ENCODE data around the gene LRRC2. TPM values are rescaled to one million over a fixed set of nuclear protein-coding genes. Genes with fewer than 3 reads are reported as not detected.

The LRRC2 gene
- total and polyA plus RNA-seq, 2 of the 13 experiments (the other 11 are each of a cell fraction or from before 2014, with no cell fraction given), result 0.27 to 0.58 TPM

GRCh38 chr3:46565607-46566039 is 479 bp downstream of the LRRC2 start:
- Histone ChIP-seq H3K27ac (ENCODE audit: extremely low read length, insufficient read depth, low read length) (peak overlapping the region; percentile 57), H3K9me3 (ENCODE audit: low read length) (no peaks in the 10 kb centered on the region), H2AFZ (ENCODE audit: low read length) (peak overlapping the region; percentile 37), H3K27me3 (ENCODE audit: control insufficient read depth in 1 of 2, insufficient read depth in 2 of 2, low read length in 2 of 2) (peaks cover 0 to 5% of the 10 kb centered on the region in 2 experiments; a peak in 3 of 5 replicates), H3K4me3 (replicated peaks in 1 of 3; ENCODE audit: insufficient read depth in 1 of 3, low read depth in 2 of 3, low read length in 3 of 3) (peak overlapping the region; percentile 58 to 78 (median 62); a peak in 5 of 6 replicates), H3K36me3 (replicated peaks in 1 of 2; ENCODE audit: control insufficient read depth in 1 of 2, insufficient read depth in 2 of 2, low read length in 2 of 2) (no peaks in the 10 kb centered on the region), H3K4me1 (ENCODE audit: insufficient read depth, low read length) (peaks cover 13% of the 10 kb centered on the region), H3K9ac (ENCODE audit: insufficient read depth, low read depth, low read length) (peak overlapping the region; percentile 55), H3K79me2 (ENCODE audit: insufficient read depth, low read length) (no peaks in the 10 kb centered on the region), H4K20me1 (ENCODE audit: insufficient read depth, low read length) (no peaks in the 10 kb centered on the region), H3K4me2 (ENCODE audit: low read depth, low read length) (peak overlapping the region; percentile 93)
- in situ Hi-C loops (cut with HindIII; ENCODE audit: extremely low pct_ligation_motif_present, low pct_unique_long_range_greater_than_20kb) (no loop called here), intact Hi-C loops (cut with micrococcal nuclease; ENCODE audit: unreplicated experiment) (loop anchor here (1.0 kb wide), 1 partner anchor 9 kb away; no protein-coding TSS in a partner anchor)
- ATAC-seq (peak; percentile 85), DNase-seq (ENCODE audit: low spot score) (peak; percentile 27), FAIRE-seq (peak; percentile 72)
- ChIA-PET POLR2A (interaction anchor here (1.8 to 2.0 kb wide), 2 partner anchors 18 to 21 kb away, joined by 4 to 8 read pairs; no protein-coding TSS in a partner anchor), CTCF (ENCODE audit: low intra/inter-chr PET ratio, low total read pairs) (interaction anchor here (0.6 kb wide), 1 partner anchor 65 kb away, joined by 3 read pairs; no protein-coding TSS in a partner anchor)
- BruUV-seq (replicated peaks), result no TSS peak
- 1% methylated on average over 16 of the region's 21 CpGs for WGBS (ENCODE audit: low lambda C conversion rate)
- TF ChIP-seq ZBTB8A (CRISPR knock-in tag; IDR thresholded peaks at IDR 0.05; ENCODE audit: borderline replicate concordance, low read depth) (peak; percentile 35; the same call in 1 of the 2 replicates), MYC (CRISPR knock-in tag; IDR thresholded peaks at IDR 0.05; ENCODE audit: borderline replicate concordance) (no peak; the same call in 1 of the 2 replicates), TAF1 (CRISPR knock-in tag; IDR thresholded peaks at IDR 0.05) (0 out of 2 replicates have a peak, but pooled peaks have one; percentile 26), SALL1 (CRISPR knock-in tag; IDR thresholded peaks at IDR 0.05) (peak; percentile 50), HDAC2 (CRISPR knock-in tag; IDR thresholded peaks at IDR 0.05) (peak; percentile 43; the same call in 1 of the 2 replicates), LCORL (IDR thresholded peaks at IDR 0.05) (no peak), LCORL (CRISPR knock-in tag; IDR thresholded peaks at IDR 0.05) (peak; percentile 41; the same call in 1 of the 2 replicates), POLR2A (IDR thresholded peaks at IDR 0.05; ENCODE audit: insufficient read depth in 1 of 2, low read depth in 2 of 2, low read length in 2 of 2) (no peak), ARID4A (CRISPR knock-in tag; IDR thresholded peaks at IDR 0.05; ENCODE audit: borderline replicate concordance) (peak; percentile 57; the same call in 1 of the 2 replicates), SIN3A (IDR thresholded peaks at IDR 0.05; ENCODE audit: borderline replicate concordance, low read depth, low read length) (peak; percentile 30; the same call in 1 of the 2 replicates), ZFX (CRISPR knock-in tag; IDR thresholded peaks at IDR 0.05; ENCODE audit: low read depth) (peak; percentile 28; the same call in 1 of the 2 replicates)
- TF ChIP-seq, protein P1, sequence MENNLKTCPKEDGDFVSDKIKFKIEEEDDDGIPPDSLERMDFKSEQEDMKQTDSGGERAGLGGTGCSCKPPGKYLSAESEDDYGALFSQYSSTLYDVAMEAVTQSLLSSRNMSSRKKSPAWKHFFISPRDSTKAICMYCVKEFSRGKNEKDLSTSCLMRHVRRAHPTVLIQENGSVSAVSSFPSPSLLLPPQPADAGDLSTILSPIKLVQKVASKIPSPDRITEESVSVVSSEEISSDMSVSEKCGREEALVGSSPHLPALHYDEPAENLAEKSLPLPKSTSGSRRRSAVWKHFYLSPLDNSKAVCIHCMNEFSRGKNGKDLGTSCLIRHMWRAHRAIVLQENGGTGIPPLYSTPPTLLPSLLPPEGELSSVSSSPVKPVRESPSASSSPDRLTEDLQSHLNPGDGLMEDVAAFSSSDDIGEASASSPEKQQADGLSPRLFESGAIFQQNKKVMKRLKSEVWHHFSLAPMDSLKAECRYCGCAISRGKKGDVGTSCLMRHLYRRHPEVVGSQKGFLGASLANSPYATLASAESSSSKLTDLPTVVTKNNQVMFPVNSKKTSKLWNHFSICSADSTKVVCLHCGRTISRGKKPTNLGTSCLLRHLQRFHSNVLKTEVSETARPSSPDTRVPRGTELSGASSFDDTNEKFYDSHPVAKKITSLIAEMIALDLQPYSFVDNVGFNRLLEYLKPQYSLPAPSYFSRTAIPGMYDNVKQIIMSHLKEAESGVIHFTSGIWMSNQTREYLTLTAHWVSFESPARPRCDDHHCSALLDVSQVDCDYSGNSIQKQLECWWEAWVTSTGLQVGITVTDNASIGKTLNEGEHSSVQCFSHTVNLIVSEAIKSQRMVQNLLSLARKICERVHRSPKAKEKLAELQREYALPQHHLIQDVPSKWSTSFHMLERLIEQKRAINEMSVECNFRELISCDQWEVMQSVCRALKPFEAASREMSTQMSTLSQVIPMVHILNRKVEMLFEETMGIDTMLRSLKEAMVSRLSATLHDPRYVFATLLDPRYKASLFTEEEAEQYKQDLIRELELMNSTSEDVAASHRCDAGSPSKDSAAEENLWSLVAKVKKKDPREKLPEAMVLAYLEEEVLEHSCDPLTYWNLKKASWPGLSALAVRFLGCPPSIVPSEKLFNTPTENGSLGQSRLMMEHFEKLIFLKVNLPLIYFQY (CRISPR knock-in tag; IDR thresholded peaks at IDR 0.05; ENCODE audit: borderline replicate concordance), result peak; percentile 68; the same call in 1 of the 2 replicates
- TF ChIP-seq, protein P2, sequence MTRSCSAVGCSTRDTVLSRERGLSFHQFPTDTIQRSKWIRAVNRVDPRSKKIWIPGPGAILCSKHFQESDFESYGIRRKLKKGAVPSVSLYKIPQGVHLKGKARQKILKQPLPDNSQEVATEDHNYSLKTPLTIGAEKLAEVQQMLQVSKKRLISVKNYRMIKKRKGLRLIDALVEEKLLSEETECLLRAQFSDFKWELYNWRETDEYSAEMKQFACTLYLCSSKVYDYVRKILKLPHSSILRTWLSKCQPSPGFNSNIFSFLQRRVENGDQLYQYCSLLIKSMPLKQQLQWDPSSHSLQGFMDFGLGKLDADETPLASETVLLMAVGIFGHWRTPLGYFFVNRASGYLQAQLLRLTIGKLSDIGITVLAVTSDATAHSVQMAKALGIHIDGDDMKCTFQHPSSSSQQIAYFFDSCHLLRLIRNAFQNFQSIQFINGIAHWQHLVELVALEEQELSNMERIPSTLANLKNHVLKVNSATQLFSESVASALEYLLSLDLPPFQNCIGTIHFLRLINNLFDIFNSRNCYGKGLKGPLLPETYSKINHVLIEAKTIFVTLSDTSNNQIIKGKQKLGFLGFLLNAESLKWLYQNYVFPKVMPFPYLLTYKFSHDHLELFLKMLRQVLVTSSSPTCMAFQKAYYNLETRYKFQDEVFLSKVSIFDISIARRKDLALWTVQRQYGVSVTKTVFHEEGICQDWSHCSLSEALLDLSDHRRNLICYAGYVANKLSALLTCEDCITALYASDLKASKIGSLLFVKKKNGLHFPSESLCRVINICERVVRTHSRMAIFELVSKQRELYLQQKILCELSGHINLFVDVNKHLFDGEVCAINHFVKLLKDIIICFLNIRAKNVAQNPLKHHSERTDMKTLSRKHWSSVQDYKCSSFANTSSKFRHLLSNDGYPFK (CRISPR knock-in tag; IDR thresholded peaks at IDR 0.05; ENCODE audit: borderline replicate concordance), result peak; percentile 54; the same call in 1 of the 2 replicates

Data from HepG2 (cell line).